NK-92 treated with Interleukin-12 subunit alpha and Interleukin-12 subunit beta, amount 100 ng/mL, for 24 hours (cell line): ENCODE results near the gene PLXND1.

ENCODE experiments used
- DNase-seq: peaks from one replicate; lab custom pipeline; 2025; lab: John Stamatoyannopoulos, UW

Gene PLXND1

DNA sequence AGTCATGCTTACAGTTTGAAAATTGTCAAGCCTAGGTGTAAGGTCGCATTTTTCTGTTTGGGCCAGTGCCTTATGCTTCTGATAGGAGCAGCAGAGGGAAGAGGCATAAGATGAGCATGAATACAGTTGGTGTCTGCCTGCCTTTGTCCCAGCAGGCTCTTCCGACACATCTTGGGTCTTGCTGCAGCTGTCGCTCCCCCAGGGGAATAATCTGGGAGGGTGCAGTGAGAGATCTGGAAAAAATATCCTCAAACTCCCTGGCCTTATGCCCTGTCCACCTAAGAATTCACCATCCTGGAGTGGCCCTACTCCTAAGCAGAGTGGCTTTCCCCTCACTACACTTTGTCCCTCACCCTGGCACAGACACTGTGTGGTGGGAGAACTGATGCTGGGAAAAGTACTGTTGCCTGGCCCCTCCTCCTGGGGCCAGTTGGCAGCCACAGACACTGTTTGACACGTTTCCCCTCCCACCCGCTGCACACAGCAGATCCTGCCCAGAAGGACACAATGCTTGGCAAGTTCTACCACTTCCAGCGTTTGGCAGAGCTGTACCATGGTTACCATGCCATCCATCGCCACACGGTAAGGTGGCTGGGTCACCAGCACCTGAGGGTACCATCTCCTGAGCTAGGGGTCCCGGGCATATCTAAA, 99.2 kb downstream of the PLXND1 start:
- DNase-seq, result no peak

DNA sequence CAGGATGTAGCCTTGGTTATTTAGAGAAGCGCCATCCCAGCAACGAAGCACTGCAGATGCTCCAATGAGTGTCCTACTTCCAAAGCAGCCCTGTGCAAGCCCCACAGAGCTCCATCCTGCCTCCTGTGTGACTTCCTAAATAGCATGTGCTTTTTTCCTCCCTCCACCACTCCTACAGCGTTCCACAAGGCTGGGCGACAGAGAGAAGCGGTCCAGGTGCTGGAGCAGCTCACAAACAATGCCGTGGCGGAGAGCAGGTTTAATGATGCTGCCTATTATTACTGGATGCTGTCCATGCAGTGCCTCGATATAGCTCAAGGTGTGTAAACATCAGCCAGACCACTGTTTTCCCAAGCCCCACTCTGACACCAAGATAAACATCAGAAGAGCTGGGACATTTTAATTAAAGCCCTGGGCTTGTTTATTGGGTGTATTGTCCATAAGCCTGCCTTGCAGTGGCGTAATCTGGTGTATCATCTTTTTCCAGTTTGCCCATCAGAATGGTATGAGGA, 100.2 kb downstream of the PLXND1 start:
- no peak for DNase-seq

DNA sequence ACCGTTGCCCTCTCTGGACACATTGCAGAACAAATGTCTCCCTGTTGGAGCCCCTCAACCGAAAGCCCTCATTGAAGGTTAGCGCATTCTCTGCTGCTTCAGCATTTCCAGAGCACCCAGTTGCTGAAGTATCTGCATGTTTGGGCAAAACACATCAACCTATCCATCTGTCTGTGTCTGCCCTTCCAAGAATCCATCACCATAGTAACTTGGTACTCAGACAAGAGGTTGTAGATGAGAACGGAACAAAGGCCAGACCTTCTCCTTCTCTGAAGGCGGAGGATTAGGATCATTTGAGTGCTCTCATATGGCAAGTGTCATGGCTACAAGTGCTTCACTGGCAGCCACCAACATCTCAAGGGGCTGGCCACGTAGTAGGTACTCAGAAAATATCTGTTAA, 101.1 kb downstream of the PLXND1 start:
- no peak for DNase-seq
